HAP-1 (cell line): Measurements from ENCODE around the gene NKAIN2.

ENCODE experiments used
- DNase-seq, 2 experiments: peaks; one replicate each; pipeline ENCODE4 v3.0.0-alpha.2; 2016 to 2020; ENCODE audit warnings: low spot score in 2 of 2
- H3K27me3 ChIP-seq: fragments of 250-450 bp; sonication (Bioruptor Pico); 2 replicates; pipeline ENCODE4 v1.5.1; 2020; ENCODE audit warnings: low read depth, mild to moderate bottlenecking, moderate library complexity
- H3K36me3 ChIP-seq: fragments of 250-450 bp; sonication (Bioruptor Pico); replicated peaks from 2 replicates; pipeline ENCODE4 v1.5.1; 2020; ENCODE audit warnings: mild to moderate bottlenecking
- H3K4me1 ChIP-seq: fragments of 250-450 bp; sonication (Bioruptor Pico); 2 replicates; pipeline ENCODE4 v1.5.1; 2020; ENCODE audit warnings: mild to moderate bottlenecking
- H3K4me3 ChIP-seq: fragments of 250-450 bp; sonication (Bioruptor Pico); 2 replicates; pipeline ENCODE4 v1.5.1; 2020; ENCODE audit warnings: mild to moderate bottlenecking, moderate library complexity
- H3K9me3 ChIP-seq: fragments of 250-450 bp; sonication (Bioruptor Pico); 2 replicates; pipeline ENCODE4 v1.5.1; 2020; ENCODE audit warnings: mild to moderate bottlenecking, moderate library complexity
- in situ Hi-C: fragments of 300-500 bp; cut with MboI; formaldehyde crosslinking; loops from 3 replicates; pipeline ENCODE4 v1.14.3; 2020; ENCODE audit warnings: low sequenced_read_pairs, inconsistent platforms, mixed read lengths

Gene NKAIN2

DNA sequence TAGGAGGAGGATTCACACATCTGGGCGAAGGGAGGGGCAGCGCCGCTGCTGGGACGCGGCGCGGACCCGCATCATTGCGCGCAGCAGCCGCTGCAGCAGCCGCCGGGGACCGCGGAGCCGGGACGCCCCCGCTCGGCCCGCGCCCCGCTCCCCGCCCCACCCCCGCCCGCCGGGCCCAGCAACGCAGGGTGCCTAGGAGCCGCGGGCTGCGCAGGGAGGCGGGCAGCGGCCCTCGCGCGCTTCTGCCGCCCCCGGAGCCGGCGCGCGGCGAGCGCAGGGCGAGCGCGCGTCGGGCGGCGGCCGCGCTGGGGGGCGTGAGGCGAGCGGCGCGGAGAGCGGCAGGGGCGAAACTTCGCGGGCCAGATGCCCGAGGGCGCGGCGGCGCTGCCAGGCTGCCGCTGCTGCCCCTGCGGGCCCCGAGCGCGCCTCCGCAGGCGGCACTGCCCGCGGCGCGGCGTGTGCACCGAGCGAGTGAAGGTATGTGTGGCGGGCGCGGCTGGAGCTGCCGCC, at the start of gene NKAIN2:
Gene NKAIN2, plus strand, starts transcription at position 362 of the 510 bp plus-strand sequence.
- peak in 1 of 2 experiments; percentile 38 for DNase-seq
- Histone ChIP-seq H3K9me3 (no peaks in the 10 kb centered on the region), H3K27me3 (peaks cover 77% of the 10 kb centered on the region), H3K36me3 (no peaks in the 10 kb centered on the region), H3K4me3 (peak within 1 kb of the TSS; percentile 25), H3K4me1 (peaks cover 4% of the 10 kb centered on the region)
- in situ Hi-C loops, result loop anchor here (25.0 kb wide), 1 partner anchor 984 kb away; no protein-coding TSS in a partner anchor

DNA sequence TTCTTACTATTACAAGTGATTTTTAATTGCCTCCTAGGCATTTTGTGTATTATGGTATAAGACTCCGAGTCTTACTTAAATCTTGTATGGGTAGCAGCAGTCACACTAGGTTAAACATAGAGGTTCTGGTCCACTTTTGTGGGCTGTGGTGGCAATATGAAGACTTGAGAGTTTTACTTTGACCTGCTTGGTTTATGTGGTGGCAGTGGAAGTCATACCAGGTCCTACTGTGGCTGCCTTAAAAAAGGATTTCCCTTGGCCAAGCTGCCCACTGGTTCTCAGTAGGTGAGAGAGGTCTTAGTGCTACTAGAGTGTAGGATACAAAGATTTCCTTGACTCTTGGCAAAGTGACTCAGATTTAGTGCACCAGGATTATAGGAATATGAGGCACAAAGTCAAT, 44.2 kb upstream of the NKAIN2 start:
- Histone ChIP-seq H3K4me1 (no peaks in the 10 kb centered on the region), H3K36me3 (no peaks in the 10 kb centered on the region), H3K27me3 (peaks cover 10% of the 10 kb centered on the region), H3K4me3 (no peak overlapping the region), H3K9me3 (no peaks in the 10 kb centered on the region)
- in situ Hi-C loops, result no loop called here
- no peak for DNase-seq

DNA sequence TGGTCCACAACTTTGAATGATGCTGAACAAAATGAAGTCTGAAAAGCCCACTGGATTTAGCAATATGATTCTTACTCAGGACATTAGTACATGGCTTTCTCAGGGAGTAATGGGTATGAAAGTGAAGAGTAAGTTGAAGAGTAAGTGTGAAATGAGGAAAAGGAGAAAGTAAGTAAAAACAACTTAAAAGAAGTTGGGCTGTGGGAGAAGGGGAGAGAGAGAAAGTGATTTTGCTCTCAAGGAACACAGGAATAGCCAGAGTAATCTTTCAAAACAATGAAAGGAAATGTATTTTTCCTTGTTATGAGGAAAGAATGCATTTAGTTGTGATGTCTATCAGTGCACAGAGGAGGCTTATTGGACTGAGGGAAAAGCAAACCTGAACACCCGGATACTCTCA, 39.8 kb upstream of the NKAIN2 start:
- Histone ChIP-seq H3K27me3 (peaks cover 14% of the 10 kb centered on the region), H3K4me1 (peaks cover 3% of the 10 kb centered on the region; the same call in 1 of the 2 replicates), H3K36me3 (no peaks in the 10 kb centered on the region), H3K9me3 (no peaks in the 10 kb centered on the region), H3K4me3 (no peak overlapping the region)
- DNase-seq, result no peak
- in situ Hi-C loops, result no loop called here

DNA sequence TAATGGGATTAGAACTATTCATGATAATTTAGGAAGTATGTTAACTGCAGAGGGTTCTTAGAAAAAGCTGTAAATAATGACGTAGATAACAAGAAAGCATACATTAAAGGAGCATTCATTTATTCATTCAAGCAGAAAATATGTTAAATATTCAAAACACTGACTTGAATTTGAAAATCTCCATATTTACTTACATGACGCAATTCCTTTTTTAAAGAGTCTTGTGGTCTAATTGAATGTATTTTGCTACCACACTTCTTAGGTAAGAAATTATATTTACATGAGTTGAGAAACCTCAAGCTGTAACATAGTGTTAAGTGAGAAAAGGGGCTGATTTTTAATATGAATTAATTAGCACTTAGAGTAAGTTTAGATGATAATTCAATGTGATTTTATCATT, 38.9 kb upstream of the NKAIN2 start:
- in situ Hi-C loops, result no loop called here
- Histone ChIP-seq H3K4me3 (no peak overlapping the region), H3K27me3 (peaks cover 14% of the 10 kb centered on the region), H3K36me3 (no peaks in the 10 kb centered on the region), H3K9me3 (no peaks in the 10 kb centered on the region), H3K4me1 (peaks cover 7% of the 10 kb centered on the region; the same call in 1 of the 2 replicates)
- DNase-seq, result no peak

DNA sequence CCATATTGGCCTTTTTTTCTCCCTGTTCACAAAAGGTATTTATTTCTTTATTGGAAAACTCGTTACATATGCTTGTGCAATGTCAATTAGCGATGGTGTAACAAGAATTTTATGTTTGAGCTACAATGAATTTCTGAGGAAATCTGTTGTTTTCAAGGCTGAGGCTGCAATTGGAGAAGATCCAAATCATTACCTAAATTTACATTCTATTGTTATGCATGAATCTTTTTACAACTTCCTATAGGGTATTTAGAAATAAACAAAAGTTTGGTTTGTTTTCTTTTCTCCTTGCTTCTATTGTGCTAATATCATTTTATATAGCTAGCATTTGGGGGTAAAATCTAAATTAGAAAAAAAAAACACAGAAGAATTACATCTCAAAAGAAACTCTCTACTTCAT, 34.7 kb upstream of the NKAIN2 start:
- Histone ChIP-seq H3K4me1 (peaks cover 7% of the 10 kb centered on the region; the same call in 1 of the 2 replicates), H3K9me3 (no peaks in the 10 kb centered on the region), H3K27me3 (peaks cover 7% of the 10 kb centered on the region), H3K4me3 (no peak overlapping the region), H3K36me3 (no peaks in the 10 kb centered on the region)
- peak in 1 of 2 experiments; percentile 67 for DNase-seq
- in situ Hi-C loops, result no loop called here

DNA sequence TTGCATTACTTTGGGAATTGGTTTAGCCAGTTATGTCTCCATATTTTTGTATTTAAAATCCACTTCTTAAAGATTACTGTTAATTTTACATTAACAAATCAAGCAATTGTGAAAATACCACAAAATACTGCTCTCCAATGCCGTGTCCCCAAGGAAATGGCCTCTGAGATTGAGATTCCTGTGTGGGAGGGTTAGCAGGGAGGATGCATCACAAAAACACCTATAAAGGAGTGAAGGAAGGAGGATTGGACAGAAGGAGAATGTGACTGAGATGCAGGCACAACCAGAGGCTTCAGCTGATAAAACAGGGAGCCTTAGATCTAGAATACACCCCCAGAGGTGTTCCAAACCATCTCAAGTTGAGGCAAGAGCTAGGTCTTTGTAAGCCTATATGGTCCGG, 34.2 kb upstream of the NKAIN2 start:
- Histone ChIP-seq H3K4me1 (peaks cover 7% of the 10 kb centered on the region; the same call in 1 of the 2 replicates), H3K4me3 (no peak overlapping the region), H3K27me3 (peaks cover 10% of the 10 kb centered on the region), H3K9me3 (no peaks in the 10 kb centered on the region), H3K36me3 (no peaks in the 10 kb centered on the region)
- in situ Hi-C loops, result no loop called here
- DNase-seq, result peak; percentile 20 to 22

DNA sequence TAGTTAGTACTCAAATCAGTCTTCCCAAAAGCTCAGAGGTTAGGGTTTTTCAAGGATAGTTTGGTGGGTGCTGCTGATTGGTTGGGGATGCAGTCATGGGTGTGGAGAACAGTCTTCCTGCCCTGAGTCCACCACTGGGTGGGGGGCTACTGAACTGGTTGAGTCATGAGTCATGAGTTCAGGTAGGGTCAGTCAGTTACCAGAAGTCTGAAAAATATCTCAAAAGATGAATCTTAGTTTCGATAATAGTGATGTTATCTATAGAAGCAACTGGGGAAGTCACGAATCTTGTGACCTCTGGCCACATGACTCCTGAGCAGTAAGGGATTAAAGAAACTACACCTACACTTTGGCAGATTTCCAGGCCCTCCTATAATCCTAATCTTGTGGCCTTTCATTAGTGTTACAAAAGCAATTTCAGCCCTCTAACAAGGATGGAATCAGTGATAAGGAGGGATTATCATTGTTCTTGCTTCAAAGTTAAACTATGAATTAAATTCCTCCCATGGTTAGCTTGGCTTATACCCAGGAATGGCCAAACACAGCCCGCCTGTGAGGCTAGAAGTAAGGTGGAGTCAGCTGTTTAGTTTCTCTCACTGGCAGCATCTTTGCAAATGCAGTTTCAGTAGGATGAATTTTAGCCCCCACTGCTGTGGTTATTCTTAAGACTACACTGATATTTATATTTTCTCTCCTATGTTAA, 33.3 kb upstream of the NKAIN2 start:
- H3K36me3 ChIP-seq, result no peaks in the 10 kb centered on the region
- DNase-seq, result peak in 1 of 2 experiments; percentile 10
- no peak overlapping the region for H3K4me3 ChIP-seq
- H3K9me3 ChIP-seq, result no peaks in the 10 kb centered on the region
- peaks cover 7% of the 10 kb centered on the region; the same call in 1 of the 2 replicates for H3K4me1 ChIP-seq
- in situ Hi-C loops, result no loop called here
- peaks cover 16% of the 10 kb centered on the region for H3K27me3 ChIP-seq

DNA sequence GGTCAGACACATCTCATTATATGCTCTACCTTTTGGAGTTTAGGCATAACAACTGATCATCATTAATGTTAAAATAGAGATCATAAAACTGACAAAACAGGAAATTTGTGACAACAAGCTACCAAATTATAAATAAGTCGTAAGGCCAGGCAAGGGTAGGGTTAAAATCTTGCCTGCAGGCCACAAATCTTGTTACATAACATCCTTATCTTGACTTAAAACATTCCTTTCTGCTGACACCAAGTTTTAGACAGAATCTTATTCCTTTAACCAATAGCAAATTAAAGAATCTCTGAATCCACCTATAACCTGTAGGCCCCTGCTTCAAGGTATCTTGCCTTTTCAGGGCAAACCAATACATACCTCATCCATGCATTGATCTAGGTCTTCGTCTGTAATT, 32.5 kb upstream of the NKAIN2 start:
- DNase-seq, result no peak
- no peaks in the 10 kb centered on the region for H3K9me3 ChIP-seq
- in situ Hi-C loops, result no loop called here
- H3K36me3 ChIP-seq, result no peaks in the 10 kb centered on the region
- H3K4me3 ChIP-seq, result no peak overlapping the region
- peaks cover 12% of the 10 kb centered on the region for H3K27me3 ChIP-seq
- peaks cover 7% of the 10 kb centered on the region; the same call in 1 of the 2 replicates for H3K4me1 ChIP-seq

DNA sequence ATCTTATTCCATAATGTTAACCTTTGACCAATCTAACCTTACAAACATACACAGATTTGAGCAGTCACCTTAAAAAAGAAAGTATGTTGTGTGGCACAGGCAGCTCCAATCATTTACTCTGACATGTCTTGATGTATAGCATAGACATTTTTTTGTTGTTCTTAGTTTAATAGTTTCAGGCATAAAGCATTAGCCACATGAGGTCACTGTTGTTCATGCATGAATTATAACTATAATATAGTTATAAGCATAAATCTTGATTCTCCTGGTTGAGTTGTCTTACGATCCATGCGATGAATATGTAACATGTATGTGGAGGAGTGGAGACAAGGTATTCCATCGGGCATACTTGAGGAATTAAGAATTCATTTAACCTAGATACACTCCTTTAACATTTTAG, 26.1 kb upstream of the NKAIN2 start:
- H3K4me1 ChIP-seq, result no peaks in the 10 kb centered on the region
- in situ Hi-C loops, result no loop called here
- peaks cover 19% of the 10 kb centered on the region for H3K27me3 ChIP-seq
- DNase-seq, result no peak
- no peak overlapping the region for H3K4me3 ChIP-seq
- no peaks in the 10 kb centered on the region for H3K36me3 ChIP-seq
- no peaks in the 10 kb centered on the region for H3K9me3 ChIP-seq

DNA sequence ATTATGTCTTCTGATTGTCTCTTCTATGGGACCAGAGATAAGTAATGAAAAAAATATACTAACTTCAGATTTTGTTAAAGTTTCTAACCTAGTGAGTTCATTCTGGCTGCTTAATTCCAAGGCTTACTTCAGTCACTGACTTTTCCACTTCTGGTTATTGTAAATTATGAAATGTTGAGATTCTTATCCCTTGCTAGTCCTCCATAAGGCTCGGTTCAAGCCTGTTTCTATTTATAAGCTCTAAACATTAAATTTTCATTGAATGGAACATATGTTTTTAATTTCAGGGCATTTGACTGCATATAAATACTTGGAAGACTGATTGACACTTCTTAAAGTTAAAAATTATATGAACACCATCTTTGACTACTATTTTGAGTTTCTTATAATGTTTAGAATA, 23.6 kb upstream of the NKAIN2 start:
- Histone ChIP-seq H3K4me1 (no peaks in the 10 kb centered on the region), H3K4me3 (no peak overlapping the region), H3K27me3 (peaks cover 15% of the 10 kb centered on the region), H3K9me3 (no peaks in the 10 kb centered on the region), H3K36me3 (no peaks in the 10 kb centered on the region)
- DNase-seq, result no peak
- in situ Hi-C loops, result no loop called here

DNA sequence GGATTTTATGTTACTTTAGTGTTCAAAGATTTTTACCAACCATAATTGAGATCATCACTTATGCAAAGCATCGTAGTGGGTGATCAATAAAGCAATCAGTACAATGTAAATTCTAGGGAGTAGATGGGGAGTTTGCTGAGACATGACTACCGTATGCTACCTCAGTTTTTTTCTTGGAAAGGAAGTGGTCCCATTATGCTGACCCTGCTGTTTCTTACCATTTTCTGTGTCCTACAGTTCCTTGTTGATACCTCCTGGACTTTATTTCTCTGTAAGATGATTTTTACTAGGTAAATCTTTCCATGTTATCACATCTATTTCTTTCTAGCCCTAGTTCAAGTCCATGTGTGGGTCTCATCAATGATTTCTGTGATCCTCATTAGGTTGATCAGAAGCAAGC, 19.3 kb upstream of the NKAIN2 start:
- no peaks in the 10 kb centered on the region for H3K4me1 ChIP-seq

DNA sequence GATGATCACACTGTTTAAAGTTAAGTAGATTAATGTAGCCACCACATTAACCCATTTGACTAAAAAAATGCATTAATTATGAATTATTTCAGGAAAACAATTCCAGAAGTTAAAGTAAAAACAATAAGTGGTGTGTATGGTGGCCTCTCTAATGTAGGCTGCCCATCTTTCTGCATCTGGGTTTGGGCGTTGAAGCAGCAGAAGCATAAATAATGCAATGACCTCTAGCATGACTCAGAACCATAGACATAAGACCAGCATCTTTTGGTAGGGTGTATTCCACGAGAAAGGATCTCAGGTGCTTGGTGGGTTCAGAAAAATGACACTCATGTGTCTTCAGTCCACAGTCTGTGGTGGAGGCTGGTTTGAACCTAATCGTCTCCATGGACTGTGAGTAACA, 18.6 kb upstream of the NKAIN2 start:
- H3K4me3 ChIP-seq, result no peak overlapping the region
- H3K9me3 ChIP-seq, result no peaks in the 10 kb centered on the region
- peaks cover 21% of the 10 kb centered on the region for H3K27me3 ChIP-seq
- no peaks in the 10 kb centered on the region for H3K36me3 ChIP-seq
- DNase-seq, result no peak
- in situ Hi-C loops, result no loop called here
- no peaks in the 10 kb centered on the region for H3K4me1 ChIP-seq

More for the DNA sequence above, 19.3 kb upstream of the NKAIN2 start:
- Histone ChIP-seq H3K4me3 (no peak overlapping the region), H3K27me3 (peaks cover 21% of the 10 kb centered on the region; the same call in 1 of the 2 replicates), H3K36me3 (no peaks in the 10 kb centered on the region), H3K9me3 (no peaks in the 10 kb centered on the region)
- in situ Hi-C loops, result no loop called here
- no peak for DNase-seq

DNA sequence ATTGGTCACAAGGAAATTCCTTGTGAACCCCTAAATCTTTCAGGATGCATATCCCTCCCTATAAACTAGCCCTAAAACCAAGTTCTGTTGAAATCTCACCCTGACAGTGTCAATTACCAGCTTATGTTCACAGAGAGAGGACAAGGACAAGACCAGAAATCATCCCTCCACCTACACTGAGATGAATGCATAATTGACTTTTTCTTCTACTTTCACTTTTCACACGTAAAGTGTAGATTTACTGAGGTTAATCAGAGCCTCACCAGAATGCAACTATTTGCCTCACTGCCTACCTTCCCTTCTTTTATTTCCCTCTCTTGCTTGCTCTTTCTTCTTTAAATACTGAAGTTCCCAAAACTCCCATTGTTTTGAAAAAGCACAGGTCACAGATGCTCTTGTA, 15.3 kb upstream of the NKAIN2 start:
- no peaks in the 10 kb centered on the region for H3K4me1 ChIP-seq
- no peak overlapping the region for H3K4me3 ChIP-seq
- no peak for DNase-seq
- H3K27me3 ChIP-seq, result peaks cover 31% of the 10 kb centered on the region
- in situ Hi-C loops, result no loop called here
- H3K9me3 ChIP-seq, result no peaks in the 10 kb centered on the region
- no peaks in the 10 kb centered on the region for H3K36me3 ChIP-seq

DNA sequence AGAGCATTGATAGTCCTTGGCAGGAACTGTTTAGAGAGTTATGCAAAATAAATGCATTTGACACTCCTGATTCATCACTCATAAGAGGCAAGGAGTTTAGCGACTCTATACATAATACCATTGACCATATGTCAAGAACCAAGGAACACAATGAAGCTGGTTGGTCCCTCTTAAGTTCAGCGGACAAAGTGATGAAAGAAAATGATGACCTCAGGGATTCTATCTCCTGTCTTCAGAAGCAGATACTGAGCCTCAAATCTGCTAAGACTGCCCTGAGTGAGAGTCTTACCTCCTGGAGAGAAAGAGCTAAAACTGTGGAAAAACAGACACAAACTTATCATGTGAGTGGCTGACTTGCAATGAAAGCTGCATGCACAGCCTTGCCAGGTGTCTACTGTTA, 9.5 kb upstream of the NKAIN2 start:
- H3K9me3 ChIP-seq, result no peaks in the 10 kb centered on the region
- DNase-seq, result no peak
- no peaks in the 10 kb centered on the region for H3K36me3 ChIP-seq
- H3K4me1 ChIP-seq, result no peaks in the 10 kb centered on the region
- H3K4me3 ChIP-seq, result no peak overlapping the region
- in situ Hi-C loops, result no loop called here
- H3K27me3 ChIP-seq, result peaks cover 14% of the 10 kb centered on the region
